Measurements from ENCODE around the gene UPK1B. TPM values are rescaled to one million over a fixed set of nuclear protein-coding genes. Genes with fewer than 3 reads are reported as not detected.

UPK1B gene
- total RNA-seq, 2 donors from 2014 or later, result 6.6 to 9.3 TPM

DNA sequence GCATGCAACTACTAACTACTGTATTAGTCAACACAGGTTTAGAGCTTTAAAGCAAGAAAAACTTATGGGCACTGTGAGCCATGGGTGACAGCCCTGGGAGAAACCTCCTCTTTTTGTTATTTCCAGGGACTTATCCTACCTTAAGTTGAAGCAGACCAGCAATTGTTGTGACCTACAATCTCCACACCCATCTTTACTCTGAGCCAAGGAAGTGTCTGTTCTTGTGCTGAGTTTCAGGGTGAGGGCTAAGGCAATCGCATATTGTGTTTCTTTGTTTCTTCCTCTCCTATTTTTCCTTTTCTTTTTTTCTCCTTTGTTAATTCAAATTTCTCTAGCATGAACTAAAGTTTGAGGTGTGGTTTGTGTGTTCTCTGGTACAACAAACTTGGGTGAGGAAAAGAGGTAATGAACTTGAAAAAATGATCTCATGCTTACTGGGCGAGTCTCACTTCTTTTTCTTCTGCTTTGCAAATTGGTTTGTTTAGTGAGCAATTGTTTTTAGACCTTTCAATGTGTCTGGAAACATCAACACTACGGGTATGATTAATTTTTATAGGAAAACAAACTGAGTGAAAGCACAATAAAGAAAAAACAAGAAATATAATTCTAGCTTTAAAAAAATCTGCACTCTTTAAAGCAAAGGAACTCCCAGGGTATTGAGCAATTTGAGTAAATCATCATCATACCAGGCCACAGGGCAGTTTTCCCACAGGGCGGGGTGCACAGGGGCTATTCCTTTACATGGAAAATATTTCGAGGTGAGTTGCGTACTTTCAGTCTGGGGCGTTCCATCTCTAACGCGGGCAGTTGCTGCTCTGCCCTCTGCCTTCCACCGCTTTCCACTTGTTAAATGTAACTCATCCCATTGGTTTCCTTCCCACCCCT is 2.7 kb downstream of the UPK1B start:
- H3K27ac ChIP-seq, result peak overlapping the region in 3 of 4 donors; percentile 8 to 66 (median 54)
- 41 to 61% methylated on average over 10 of the region's 10 CpGs for WGBS, 2 donors

DNA sequence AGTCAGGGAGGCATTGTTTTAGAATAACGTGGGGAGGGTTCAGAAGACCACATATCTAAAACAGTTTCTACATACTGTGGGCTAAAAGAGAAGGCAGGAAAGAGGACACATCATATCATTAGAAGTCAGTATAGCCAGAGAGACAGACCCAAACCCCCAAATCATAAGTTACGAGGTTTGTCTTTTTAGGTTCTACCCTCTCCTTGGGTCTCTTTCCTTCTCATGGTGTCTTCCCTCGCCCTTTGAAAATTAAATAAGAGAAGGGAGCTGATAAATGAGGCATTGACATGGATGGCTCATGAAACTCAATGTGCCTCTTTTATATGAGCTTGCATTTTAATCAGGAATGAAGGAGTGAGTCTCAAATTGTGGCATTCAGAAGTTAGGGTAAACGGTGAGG is 3.4 kb downstream of the UPK1B start:
- H3K27ac ChIP-seq, result peak overlapping the region in 3 of 4 donors; percentile 8 to 66 (median 54)
- H3K9me3 ChIP-seq, result no peaks in the 10 kb centered on the region
- whole genome bisulfite sequencing, 2 donors, result 62 to 66% methylated on average over 4 of the region's 4 CpGs
- ATAC-seq, result no peak
- H3K27me3 ChIP-seq, result no peaks in the 10 kb centered on the region
- H3K36me3 ChIP-seq (replicated peaks in 1 of 2; ENCODE audit: insufficient read depth in 1 of 2, low read depth in 2 of 2), result no peaks in the 10 kb centered on the region
- TF ChIP-seq, protein P1, sequence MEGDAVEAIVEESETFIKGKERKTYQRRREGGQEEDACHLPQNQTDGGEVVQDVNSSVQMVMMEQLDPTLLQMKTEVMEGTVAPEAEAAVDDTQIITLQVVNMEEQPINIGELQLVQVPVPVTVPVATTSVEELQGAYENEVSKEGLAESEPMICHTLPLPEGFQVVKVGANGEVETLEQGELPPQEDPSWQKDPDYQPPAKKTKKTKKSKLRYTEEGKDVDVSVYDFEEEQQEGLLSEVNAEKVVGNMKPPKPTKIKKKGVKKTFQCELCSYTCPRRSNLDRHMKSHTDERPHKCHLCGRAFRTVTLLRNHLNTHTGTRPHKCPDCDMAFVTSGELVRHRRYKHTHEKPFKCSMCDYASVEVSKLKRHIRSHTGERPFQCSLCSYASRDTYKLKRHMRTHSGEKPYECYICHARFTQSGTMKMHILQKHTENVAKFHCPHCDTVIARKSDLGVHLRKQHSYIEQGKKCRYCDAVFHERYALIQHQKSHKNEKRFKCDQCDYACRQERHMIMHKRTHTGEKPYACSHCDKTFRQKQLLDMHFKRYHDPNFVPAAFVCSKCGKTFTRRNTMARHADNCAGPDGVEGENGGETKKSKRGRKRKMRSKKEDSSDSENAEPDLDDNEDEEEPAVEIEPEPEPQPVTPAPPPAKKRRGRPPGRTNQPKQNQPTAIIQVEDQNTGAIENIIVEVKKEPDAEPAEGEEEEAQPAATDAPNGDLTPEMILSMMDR (IDR thresholded peaks at IDR 0.05), result no peak
- no peak for TF ChIP-seq POLR2A (IDR thresholded peaks at IDR 0.05)
- DNase-seq, result no peak
- intact Hi-C loops (cut with DNase I), result no loop called here
- H3K4me3 ChIP-seq, result no peak overlapping the region
- H3K4me1 ChIP-seq, result no peaks in the 10 kb centered on the region

More for the DNA sequence above, 2.7 kb downstream of the UPK1B start:
- Histone ChIP-seq H3K9me3 (no peaks in the 10 kb centered on the region), H3K4me1 (no peaks in the 10 kb centered on the region), H3K36me3 (replicated peaks in 1 of 2; ENCODE audit: insufficient read depth in 1 of 2, low read depth in 2 of 2) (no peaks in the 10 kb centered on the region), H3K27me3 (no peaks in the 10 kb centered on the region), H3K4me3 (no peak overlapping the region)
- peak; percentile 67 for ATAC-seq
- no peak for TF ChIP-seq POLR2A (IDR thresholded peaks at IDR 0.05)
- TF ChIP-seq, protein P1 (IDR thresholded peaks at IDR 0.05), result no peak
- peak in 3 of 4 donors; percentile 34 to 38 (median 34) for DNase-seq
- intact Hi-C loops (cut with DNase I), result no loop called here

DNA sequence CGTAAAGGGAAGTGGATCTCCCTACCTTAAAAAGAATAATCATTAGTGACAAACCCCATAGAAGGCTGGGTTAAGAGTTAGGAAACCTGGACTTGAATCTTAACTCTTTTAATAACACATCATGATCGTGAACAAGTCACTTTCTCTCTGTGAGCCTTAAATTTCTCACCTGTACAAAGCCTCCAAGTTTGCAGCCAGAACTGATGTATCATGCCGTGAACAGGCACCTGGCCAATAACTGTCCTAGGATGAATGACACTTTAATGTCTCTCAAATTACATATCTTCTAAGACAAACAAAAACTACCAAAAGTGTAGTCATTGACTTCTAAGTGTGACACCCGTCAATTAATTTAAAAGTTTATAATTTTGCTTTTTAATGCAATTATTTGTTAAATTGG is 3.9 kb downstream of the UPK1B start:
- H3K27me3 ChIP-seq, result no peaks in the 10 kb centered on the region
- intact Hi-C loops (cut with DNase I), result no loop called here
- no peak overlapping the region for H3K27ac ChIP-seq
- H3K36me3 ChIP-seq (replicated peaks in 1 of 2; ENCODE audit: insufficient read depth in 1 of 2, low read depth in 2 of 2), result no peaks in the 10 kb centered on the region
- DNase-seq (no peak), ATAC-seq (no peak)
- H3K4me1 ChIP-seq, result no peaks in the 10 kb centered on the region
- TF ChIP-seq, protein P1 (IDR thresholded peaks at IDR 0.05), result no peak
- no peak for TF ChIP-seq POLR2A (IDR thresholded peaks at IDR 0.05)
- 67 to 74% methylated on average over 4 of the region's 4 CpGs for WGBS, 2 donors
- H3K9me3 ChIP-seq, result no peaks in the 10 kb centered on the region
- H3K4me3 ChIP-seq, result no peak overlapping the region

DNA sequence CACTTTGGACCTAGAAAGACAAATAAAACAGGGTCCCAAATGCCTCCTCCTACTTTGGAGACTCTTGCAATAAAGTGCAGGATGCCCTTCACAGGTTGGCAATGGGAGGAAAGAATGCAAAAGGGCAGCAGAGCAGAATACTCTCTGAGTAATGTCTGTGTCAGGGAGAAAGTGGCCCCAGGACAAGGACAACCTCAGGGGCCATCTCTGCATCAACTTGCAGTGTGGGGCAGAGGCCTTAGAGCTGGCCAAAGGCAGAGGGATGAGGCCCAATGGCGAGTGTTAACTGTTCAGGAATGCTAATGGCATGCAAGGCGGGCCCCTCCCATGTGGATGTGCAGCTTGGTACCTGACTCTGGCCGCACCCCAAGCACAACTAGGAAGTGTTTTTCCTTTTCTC is 8.4 kb downstream of the UPK1B start:
- ATAC-seq, result peak; percentile 47
- no peaks in the 10 kb centered on the region for H3K27me3 ChIP-seq
- H3K4me3 ChIP-seq, result no peak overlapping the region
- no peak overlapping the region for H3K27ac ChIP-seq
- DNase-seq, result peak in 2 of 4 donors; percentile 6 to 20
- TF ChIP-seq POLR2A (IDR thresholded peaks at IDR 0.05), result no peak
- TF ChIP-seq, protein P1 (IDR thresholded peaks at IDR 0.05), result no peak
- no peaks in the 10 kb centered on the region for H3K9me3 ChIP-seq
- H3K36me3 ChIP-seq (replicated peaks in 1 of 2; ENCODE audit: insufficient read depth in 1 of 2, low read depth in 2 of 2), result no peaks in the 10 kb centered on the region
- 50 to 76% methylated on average over 3 of the region's 3 CpGs for WGBS, 2 donors
- H3K4me1 ChIP-seq, result peaks cover 3% of the 10 kb centered on the region
- intact Hi-C loops (cut with DNase I), result no loop called here

Data from body of pancreas (tissue), 4 donors.